Smooth muscle cell (in vitro differentiated cells): ENCODE measurements around the gene STRAP. TPM values are rescaled to one million over a fixed set of nuclear protein-coding genes. Genes with fewer than 3 reads are reported as not detected.

Source experiments
- DNase-seq: peaks from one replicate; lab custom pipeline; 2025; ENCODE audit not compliant: unreplicated experiment; lab: John Stamatoyannopoulos, UW
- H2AFZ ChIP-seq: fragments of 200-600 bp; sonication (generic); 2 replicates; pipeline ENCODE4 v1.6.0; 2016; ENCODE audit warnings: antibody characterized with exemption, low read depth, mild to moderate bottlenecking
- H3F3A ChIP-seq: fragments of 200-600 bp; sonication (generic); 2 replicates; pipeline ENCODE4 v1.6.0; 2017; ENCODE audit warnings: antibody characterized with exemption, low read depth
- H3K27ac ChIP-seq: fragments of 200-600 bp; sonication (generic); 2 replicates; pipeline ENCODE4 v1.5.1; 2016; ENCODE audit warnings: low read depth, mild to moderate bottlenecking
- H3K27me3 ChIP-seq: fragments of 200-600 bp; sonication (generic); 2 replicates; pipeline ENCODE4 v1.6.1; 2016; ENCODE audit warnings: low read depth, mild to moderate bottlenecking
- H3K36me3 ChIP-seq: fragments of 200-600 bp; sonication (generic); 2 replicates; pipeline ENCODE4 v1.5.1; 2016; ENCODE audit warnings: low read depth
- H3K4me1 ChIP-seq: fragments of 200-600 bp; sonication (generic); 2 replicates; pipeline ENCODE4 v1.5.1; 2016; ENCODE audit warnings: low read depth
- H3K4me2 ChIP-seq: fragments of 200-600 bp; sonication (generic); 2 replicates; pipeline ENCODE4 v1.6.0; 2016; ENCODE audit warnings: mild to moderate bottlenecking
- H3K4me3 ChIP-seq: fragments of 200-600 bp; sonication (generic); 2 replicates; pipeline ENCODE4 v1.5.1; 2016; ENCODE audit warnings: mild to moderate bottlenecking
- H3K79me2 ChIP-seq: fragments of 200-600 bp; sonication (generic); 2 replicates; pipeline ENCODE4 v1.6.0; 2016; ENCODE audit warnings: low read depth, mild to moderate bottlenecking
- H3K9ac ChIP-seq: fragments of 200-600 bp; sonication (generic); 2 replicates; pipeline ENCODE4 v1.6.0; 2016; ENCODE audit warnings: low read depth
- H3K9me3 ChIP-seq: fragments of 200-600 bp; sonication (generic); replicated peaks from 2 replicates; pipeline ENCODE4 v1.5.1; 2016; ENCODE audit warnings: low read depth
- H4K20me1 ChIP-seq: fragments of 200-600 bp; sonication (generic); 2 replicates; pipeline ENCODE4 v1.6.0; 2016; ENCODE audit warnings: low read depth
- CTCF ChIP-seq: fragments of 200-600 bp; sonication (generic); IDR thresholded peaks from 2 replicates; pipeline ENCODE4 v1.5.1; 2017; ENCODE audit warnings: borderline replicate concordance, mild to moderate bottlenecking, antibody characterized with exemption; ENCODE audit not compliant: insufficient read depth, poor library complexity, severe bottlenecking
- WGBS: methylation state at CpG from one replicate; pipeline ENCODE4 v1.1.7; 2016; ENCODE audit warnings: low lambda C conversion rate; 5-methylcytosine and 5-hydroxymethylcytosine counted together
- polyA plus RNA-seq: library from polyadenylated mRNA; unstranded; fragments of >200 nt; fragmentation: Nextera tagmentation; extraction: Ambion mirVana; gene quantifications from 2 replicates; pipeline ENCODE4 v1.2.1, GENCODE V29; 2016
- total RNA-seq: library from RNA; depleted of rRNA; stranded (reverse); fragments of >200 nt; gene quantifications from 2 replicates; pipeline ENCODE4 v1.2.3, GENCODE V29; 2014

Gene STRAP
- total and polyA plus RNA-seq, 2 experiments from 2014 or later = 172 to 225 TPM

- H3K9ac ChIP-seq = no peak overlapping the region
- no peak overlapping the region for H3K4me3 ChIP-seq
- peak overlapping the region; percentile 33 for H3K4me2 ChIP-seq
- 95% methylated on average over 7 of the region's 7 CpGs for WGBS
- peaks cover 91% of the 10 kb centered on the region for H3K79me2 ChIP-seq
- H3K36me3 ChIP-seq = peaks cover 15% of the 10 kb centered on the region
- no peak for DNase-seq
- H3K27me3 ChIP-seq = no peaks in the 10 kb centered on the region
- H3K4me1 ChIP-seq = peaks cover 19% of the 10 kb centered on the region
- H3K27ac ChIP-seq = peak overlapping the region; percentile 8
- no peaks in the 10 kb centered on the region for H3K9me3 ChIP-seq
- H3F3A ChIP-seq = no peaks in the 10 kb centered on the region
- no peak overlapping the region for H2AFZ ChIP-seq
- no peak for TF ChIP-seq CTCF
- H4K20me1 ChIP-seq = peaks cover 85% of the 10 kb centered on the region
Observed at GRCh38 chr12:15886372-15887042, 4.3 kb downstream of the STRAP start.

GRCh38 chr12:15887043-15887817 is 5.0 kb downstream of the STRAP start:
- Histone ChIP-seq H4K20me1 (peaks cover 91% of the 10 kb centered on the region), H3K4me1 (peaks cover 19% of the 10 kb centered on the region), H3K9me3 (no peaks in the 10 kb centered on the region), H3F3A (no peaks in the 10 kb centered on the region), H3K27ac (peak overlapping the region; percentile 8), H3K9ac (no peak overlapping the region), H3K79me2 (peaks cover 92% of the 10 kb centered on the region), H3K4me2 (peak overlapping the region; percentile 33), H2AFZ (no peak overlapping the region), H3K27me3 (no peaks in the 10 kb centered on the region), H3K36me3 (peaks cover 16% of the 10 kb centered on the region), H3K4me3 (no peak overlapping the region)
- no peak for TF ChIP-seq CTCF
- 94% methylated on average over 5 of the region's 5 CpGs for WGBS
- DNase-seq = no peak

GRCh38 chr12:15892645-15893259 is 10.6 kb downstream of the STRAP start:
- 89% methylated on average over 5 of the region's 5 CpGs for WGBS
- Histone ChIP-seq H4K20me1 (peaks cover 76% of the 10 kb centered on the region), H3K36me3 (peaks cover 34% of the 10 kb centered on the region), H3K9me3 (no peaks in the 10 kb centered on the region), H3F3A (peaks cover 20% of the 10 kb centered on the region), H3K4me1 (no peaks in the 10 kb centered on the region), H3K79me2 (peaks cover 45% of the 10 kb centered on the region), H3K4me3 (no peak overlapping the region), H2AFZ (no peak overlapping the region), H3K27me3 (no peaks in the 10 kb centered on the region), H3K4me2 (no peak overlapping the region), H3K27ac (no peak overlapping the region), H3K9ac (no peak overlapping the region)
- no peak for TF ChIP-seq CTCF
- no peak for DNase-seq
